GM21717 (cell line): ENCODE results near the gene SIT1.

Experiments
- ATAC-seq: cut with Tn5 transposase; IDR thresholded peaks from one replicate; pipeline ENCODE4 v1.9.1; 2021; ENCODE audit warnings: mild to moderate bottlenecking, moderate library complexity; ENCODE audit not compliant: unreplicated experiment

SIT1 gene

GRCh38 chr9:35682520-35683315, 32.0 kb upstream of the SIT1 start:
- no peak for ATAC-seq

GRCh38 chr9:35682051-35682450, 31.3 kb upstream of the SIT1 start:
- ATAC-seq: no peak

GRCh38 chr9:35681341-35682002, 30.7 kb upstream of the SIT1 start:
- ATAC-seq: no peak

- no peak for ATAC-seq
Observed at GRCh38 chr9:35680331-35681105, 29.8 kb upstream of the SIT1 start.

- no peak for ATAC-seq
Observed at GRCh38 chr9:35679766-35680330, 29.1 kb upstream of the SIT1 start.

GRCh38 chr9:35679091-35679490, 28.4 kb upstream of the SIT1 start:
- ATAC-seq: no peak

- no peak for ATAC-seq
Observed at GRCh38 chr9:35675732-35676392, 25.1 kb upstream of the SIT1 start.

- ATAC-seq: no peak
Observed at GRCh38 chr9:35675204-35675603, 24.5 kb upstream of the SIT1 start.

GRCh38 chr9:35674025-35674361, 23.3 kb upstream of the SIT1 start:
- no peak for ATAC-seq

GRCh38 chr9:35673132-35674024, 22.6 kb upstream of the SIT1 start, which contains the start of gene CA9:
CA9 (plus strand) TSS chr9:35673928; CDS start chr9:35673960, 32 bp downstream.
- ATAC-seq: no peak

- ATAC-seq: no peak
Observed at GRCh38 chr9:35669331-35670145, 18.8 kb upstream of the SIT1 start.

GRCh38 chr9:35667939-35668338, 17.2 kb upstream of the SIT1 start:
- no peak for ATAC-seq

GRCh38 chr9:35666549-35666948, 15.8 kb upstream of the SIT1 start:
- ATAC-seq: no peak

- no peak for ATAC-seq
Observed at GRCh38 chr9:35666045-35666444, 15.3 kb upstream of the SIT1 start.

GRCh38 chr9:35665471-35665818, 14.7 kb upstream of the SIT1 start:
- ATAC-seq: no peak

- peak; percentile 68 for ATAC-seq
Observed at GRCh38 chr9:35664531-35665470, 14.1 kb upstream of the SIT1 start, which contains the start of gene ARHGEF39. ARHGEF39 (minus strand) TSS chr9:35665195; CDS start chr9:35665169, 26 bp downstream.

- no peak for ATAC-seq
Observed at GRCh38 chr9:35662437-35662836, 11.7 kb upstream of the SIT1 start.
